HG03066 (cell line): Measurements from ENCODE around the gene CSH1.
"Not testable (repeated sequence)": the region's sequence is repeated elsewhere in the genome, so short reads cannot be mapped to it uniquely, and the experiment has no call there.

Experiments
- ATAC-seq: cut with Tn5 transposase; IDR thresholded peaks from one replicate; pipeline ENCODE4 v1.9.1; 2021; ENCODE audit warnings: low read depth; ENCODE audit not compliant: unreplicated experiment

The CSH1 gene

GRCh38 chr17:63928966-63929695, 32.8 kb upstream of the CSH1 start:
- ATAC-seq = no peak

GRCh38 chr17:63928172-63928666, 31.8 kb upstream of the CSH1 start:
- ATAC-seq = no peak

- no peak for ATAC-seq
Observed at GRCh38 chr17:63927464-63928171, 31.2 kb upstream of the CSH1 start.

GRCh38 chr17:63926164-63926563, 29.8 kb upstream of the CSH1 start:
- no peak for ATAC-seq

- no peak for ATAC-seq
Observed at GRCh38 chr17:63925615-63926014, 29.2 kb upstream of the CSH1 start.

GRCh38 chr17:63922402-63922801, 26.0 kb upstream of the CSH1 start:
- ATAC-seq = not testable (repeated sequence)

GRCh38 chr17:63920779-63921178, 24.4 kb upstream of the CSH1 start:
- not testable (repeated sequence) for ATAC-seq

GRCh38 chr17:63920050-63920449, 23.7 kb upstream of the CSH1 start:
- not testable (repeated sequence) for ATAC-seq

GRCh38 chr17:63919311-63919723, 22.9 kb upstream of the CSH1 start:
- ATAC-seq = no peak

- ATAC-seq = not testable (repeated sequence)
Observed at GRCh38 chr17:63918789-63919305, 22.5 kb upstream of the CSH1 start, which contains the start of gene GH1. TSS of gene GH1 (minus strand) at chr17:63918839. CDS start at chr17:63918776, 63 bp downstream.

- ATAC-seq = no peak
Observed at GRCh38 chr17:63918305-63918704, 21.9 kb upstream of the CSH1 start.

- ATAC-seq = no peak
Observed at GRCh38 chr17:63917646-63918045, 21.3 kb upstream of the CSH1 start.

GRCh38 chr17:63917206-63917605, 20.8 kb upstream of the CSH1 start:
- ATAC-seq = not testable (repeated sequence)

GRCh38 chr17:63916566-63917185, 20.3 kb upstream of the CSH1 start:
- no peak for ATAC-seq

- ATAC-seq = not testable (repeated sequence)
Observed at GRCh38 chr17:63915753-63916152, 19.4 kb upstream of the CSH1 start.

GRCh38 chr17:63914471-63914870, 18.1 kb upstream of the CSH1 start:
- no peak for ATAC-seq

GRCh38 chr17:63911657-63912100, 15.3 kb upstream of the CSH1 start:
- ATAC-seq = no peak

- ATAC-seq = no peak
Observed at GRCh38 chr17:63911041-63911635, 14.8 kb upstream of the CSH1 start, which contains the start of gene CSHL1. TSS of gene CSHL1 (minus strand) at chr17:63911258. CDS start at chr17:63911196, 62 bp downstream.

GRCh38 chr17:63910096-63910495, 13.7 kb upstream of the CSH1 start:
- ATAC-seq = no peak

GRCh38 chr17:63909586-63909985, 13.2 kb upstream of the CSH1 start:
- not testable (repeated sequence) for ATAC-seq
